Neutrophil (primary cell): ENCODE results near the gene MINDY2.

ENCODE experiments used
- H3K27ac ChIP-seq: fragments of 200-600 bp; sonication (generic); 2 replicates; pipeline ENCODE4 v1.5.1; 2016; ENCODE audit warnings: mild to moderate bottlenecking, moderate library complexity
- H3K27me3 ChIP-seq: fragments of 200-600 bp; sonication (generic); 2 replicates; pipeline ENCODE4 v1.6.0; 2016; ENCODE audit warnings: mild to moderate bottlenecking
- H3K36me3 ChIP-seq: fragments of 200-600 bp; sonication (generic); 2 replicates; pipeline ENCODE4 v1.5.1; 2017
- H3K4me1 ChIP-seq, 2 experiments: fragments of 200-600 bp in 1 of 2; sonication (generic) in 1 of 2; 1 replicate in 1 of 2; 2 replicates in 1 of 2; pipeline versions ENCODE4 v1.5.1 to v1.6.1; 2013 to 2016; ENCODE audit warnings: low read depth in 1 of 2, low read length in 1 of 2, mild to moderate bottlenecking in 1 of 2, moderate library complexity in 1 of 2; ENCODE audit not compliant: control insufficient read depth in 1 of 2, insufficient read depth in 1 of 2
- H3K4me3 ChIP-seq, 2 experiments: fragments of 200-600 bp in 1 of 2; sonication (generic) in 1 of 2; 1 replicate in 1 of 2; 2 replicates in 1 of 2; pipeline ENCODE4 v1.5.1; 2013 to 2016; ENCODE audit warnings: low read depth in 1 of 2, low read length in 1 of 2, mild to moderate bottlenecking in 1 of 2, moderate library complexity in 1 of 2
- H3K9me3 ChIP-seq: fragments of 200-600 bp; sonication (generic); 2 replicates; pipeline ENCODE4 v1.5.1; 2016
- TF ChIP-seq, protein P1 (sequence below): fragments of 200-600 bp; sonication (generic); IDR thresholded peaks from 2 replicates; pipeline ENCODE4 v1.5.1; 2016; ENCODE audit warnings: antibody characterized with exemption

The MINDY2 gene

DNA sequence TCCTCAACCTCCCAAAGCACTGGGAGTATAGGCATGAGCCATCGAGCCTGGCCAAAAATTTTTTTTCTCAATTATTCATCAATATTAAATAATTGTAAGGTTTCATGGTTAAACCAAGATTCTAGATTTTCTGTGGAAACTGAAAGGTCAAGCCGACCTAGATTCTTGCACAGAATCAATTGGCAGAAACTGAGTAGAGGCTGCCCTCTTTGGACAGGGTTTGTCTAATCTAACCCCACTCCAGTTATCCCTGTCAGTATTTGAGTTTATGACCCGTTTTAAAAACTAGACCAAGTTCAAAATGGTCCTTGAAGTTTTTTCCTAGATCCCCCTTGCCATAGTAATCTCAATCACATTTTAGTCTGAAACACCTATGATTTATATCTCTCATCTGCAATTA lies 13.0 kb upstream of the MINDY2 start:
- TF ChIP-seq, protein P1, sequence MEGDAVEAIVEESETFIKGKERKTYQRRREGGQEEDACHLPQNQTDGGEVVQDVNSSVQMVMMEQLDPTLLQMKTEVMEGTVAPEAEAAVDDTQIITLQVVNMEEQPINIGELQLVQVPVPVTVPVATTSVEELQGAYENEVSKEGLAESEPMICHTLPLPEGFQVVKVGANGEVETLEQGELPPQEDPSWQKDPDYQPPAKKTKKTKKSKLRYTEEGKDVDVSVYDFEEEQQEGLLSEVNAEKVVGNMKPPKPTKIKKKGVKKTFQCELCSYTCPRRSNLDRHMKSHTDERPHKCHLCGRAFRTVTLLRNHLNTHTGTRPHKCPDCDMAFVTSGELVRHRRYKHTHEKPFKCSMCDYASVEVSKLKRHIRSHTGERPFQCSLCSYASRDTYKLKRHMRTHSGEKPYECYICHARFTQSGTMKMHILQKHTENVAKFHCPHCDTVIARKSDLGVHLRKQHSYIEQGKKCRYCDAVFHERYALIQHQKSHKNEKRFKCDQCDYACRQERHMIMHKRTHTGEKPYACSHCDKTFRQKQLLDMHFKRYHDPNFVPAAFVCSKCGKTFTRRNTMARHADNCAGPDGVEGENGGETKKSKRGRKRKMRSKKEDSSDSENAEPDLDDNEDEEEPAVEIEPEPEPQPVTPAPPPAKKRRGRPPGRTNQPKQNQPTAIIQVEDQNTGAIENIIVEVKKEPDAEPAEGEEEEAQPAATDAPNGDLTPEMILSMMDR = no peak

DNA sequence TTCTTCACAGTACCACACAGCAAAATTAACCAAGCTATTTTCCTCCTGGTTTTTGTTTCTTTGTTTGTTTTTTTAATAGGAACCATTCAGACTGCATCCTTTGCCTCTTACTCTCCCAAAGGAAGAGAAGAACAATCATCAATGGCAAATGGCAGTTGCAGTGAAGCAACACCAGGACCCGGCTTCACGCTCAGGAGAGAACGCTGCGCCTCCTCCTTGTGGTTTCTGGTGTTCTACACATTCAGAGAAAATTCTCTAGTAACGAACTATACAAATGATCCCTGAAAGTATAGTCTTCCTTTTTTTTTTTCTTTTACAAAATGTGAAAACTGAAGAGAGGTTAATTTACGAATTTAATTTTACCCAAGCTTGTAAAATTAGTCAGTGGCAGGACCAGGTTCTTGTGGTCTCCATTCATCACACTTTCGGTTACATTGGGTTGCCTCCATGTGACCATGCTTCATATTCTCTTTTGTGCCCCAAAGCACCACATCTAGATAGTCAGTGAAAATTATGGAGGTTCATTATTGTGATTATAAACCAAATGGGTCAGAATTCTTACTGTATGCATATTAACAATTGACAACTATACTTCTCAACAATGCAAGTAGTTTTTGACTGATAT lies 10.6 kb upstream of the MINDY2 start:
- Histone ChIP-seq H3K9me3 (no peaks in the 10 kb centered on the region), H3K4me3 (no peak overlapping the region), H3K4me1 (no peaks in the 10 kb centered on the region), H3K27ac (no peak overlapping the region), H3K27me3 (no peaks in the 10 kb centered on the region), H3K36me3 (no peaks in the 10 kb centered on the region)
- TF ChIP-seq, protein P1 = no peak

More for the DNA sequence above, 13.0 kb upstream of the MINDY2 start:
- H3K27ac ChIP-seq = no peak overlapping the region
- H3K27me3 ChIP-seq = no peaks in the 10 kb centered on the region
- H3K36me3 ChIP-seq = no peaks in the 10 kb centered on the region
- no peaks in the 10 kb centered on the region for H3K9me3 ChIP-seq
- H3K4me3 ChIP-seq = no peak overlapping the region
- no peaks in the 10 kb centered on the region for H3K4me1 ChIP-seq

DNA sequence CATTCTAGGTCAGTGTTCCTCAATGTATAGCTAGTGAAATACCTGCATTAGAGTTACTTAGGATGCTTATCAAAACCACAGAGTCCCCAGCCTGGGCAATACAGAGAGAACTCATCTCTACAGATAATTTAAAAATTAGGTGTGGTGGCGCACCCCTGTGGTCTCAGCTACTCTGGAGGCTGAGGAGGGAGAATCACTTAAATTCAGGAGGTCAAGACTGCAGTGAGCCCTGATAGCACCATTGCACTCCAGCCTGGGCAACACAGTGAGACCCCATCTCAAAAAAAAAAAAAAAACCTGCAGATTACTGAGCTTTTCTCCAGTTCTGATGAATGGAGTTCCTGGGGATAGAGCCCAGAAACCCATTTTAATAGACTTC lies 10.1 kb upstream of the MINDY2 start:
- no peaks in the 10 kb centered on the region for H3K4me1 ChIP-seq
- H3K27ac ChIP-seq = no peak overlapping the region
- H3K36me3 ChIP-seq = no peaks in the 10 kb centered on the region
- no peaks in the 10 kb centered on the region for H3K27me3 ChIP-seq
- H3K9me3 ChIP-seq = no peaks in the 10 kb centered on the region
- TF ChIP-seq, protein P1 = no peak
- H3K4me3 ChIP-seq = no peak overlapping the region

DNA sequence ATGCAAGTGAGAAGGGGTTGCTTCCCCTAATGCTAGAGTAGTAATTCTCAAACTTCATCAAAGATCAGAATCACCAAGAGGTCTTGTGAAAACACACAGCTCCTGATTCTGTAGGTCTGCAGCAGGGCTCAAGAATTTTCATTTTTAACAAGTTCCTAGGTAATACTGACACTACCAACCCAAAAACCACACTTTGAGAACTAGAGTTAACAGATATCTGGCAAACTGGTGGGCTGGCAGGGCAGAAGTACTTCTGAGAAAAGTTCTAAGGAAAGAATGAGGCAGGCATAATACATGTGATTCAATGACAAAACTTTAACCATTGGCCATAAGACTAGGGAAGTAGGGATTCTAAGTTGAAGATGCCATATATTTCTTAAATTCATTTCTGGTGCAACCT lies 8.8 kb upstream of the MINDY2 start:
- H3K27me3 ChIP-seq = no peaks in the 10 kb centered on the region
- no peak overlapping the region for H3K4me3 ChIP-seq
- no peaks in the 10 kb centered on the region for H3K36me3 ChIP-seq
- no peak overlapping the region for H3K27ac ChIP-seq
- H3K9me3 ChIP-seq = no peaks in the 10 kb centered on the region
- TF ChIP-seq, protein P1 = no peak
- no peaks in the 10 kb centered on the region for H3K4me1 ChIP-seq

DNA sequence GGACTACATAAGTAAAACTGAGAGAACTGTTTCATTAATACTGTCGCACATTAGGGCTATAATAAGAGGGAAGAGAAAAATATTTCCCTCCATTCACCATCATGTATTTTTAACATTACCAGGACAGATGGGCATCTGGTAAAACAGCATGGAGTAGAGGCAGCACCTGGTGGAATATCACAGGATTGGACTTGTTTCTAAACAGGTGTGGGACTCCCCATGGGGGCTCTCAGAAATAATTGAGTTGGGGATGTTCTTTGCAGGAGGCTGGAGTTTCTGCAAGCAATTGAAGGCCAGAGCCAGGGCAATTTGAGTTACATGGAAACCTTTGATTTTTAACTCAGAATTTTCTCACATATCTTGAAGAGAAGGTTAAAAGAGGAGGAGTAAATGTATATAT lies 8.4 kb upstream of the MINDY2 start:
- H3K4me3 ChIP-seq = no peak overlapping the region
- H3K27me3 ChIP-seq = no peaks in the 10 kb centered on the region
- no peaks in the 10 kb centered on the region for H3K4me1 ChIP-seq
- no peaks in the 10 kb centered on the region for H3K9me3 ChIP-seq
- TF ChIP-seq, protein P1 = no peak
- no peak overlapping the region for H3K27ac ChIP-seq
- no peaks in the 10 kb centered on the region for H3K36me3 ChIP-seq

DNA sequence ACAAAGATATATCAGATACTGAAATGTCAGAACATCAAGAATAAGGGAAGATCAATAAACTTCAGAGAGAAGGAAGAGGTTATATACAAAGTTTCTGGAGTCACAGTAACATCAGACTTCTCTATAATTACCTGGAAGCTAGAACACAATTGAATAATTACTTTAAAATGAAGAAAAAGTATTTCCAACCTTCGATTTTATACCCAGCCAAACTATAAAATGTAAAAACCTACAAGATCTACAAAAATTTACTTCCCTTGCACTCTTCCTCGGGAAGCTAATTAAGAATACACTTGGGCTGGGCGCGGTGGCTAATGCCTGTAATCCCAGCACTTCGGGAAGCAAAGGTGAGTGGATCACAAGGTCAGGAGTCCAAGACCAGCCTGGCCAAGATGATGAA lies 6.6 kb upstream of the MINDY2 start:
- H3K36me3 ChIP-seq = no peaks in the 10 kb centered on the region
- no peak overlapping the region for H3K4me3 ChIP-seq
- TF ChIP-seq, protein P1 = no peak
- H3K4me1 ChIP-seq = no peaks in the 10 kb centered on the region
- no peaks in the 10 kb centered on the region for H3K9me3 ChIP-seq
- H3K27me3 ChIP-seq = no peaks in the 10 kb centered on the region
- H3K27ac ChIP-seq = no peak overlapping the region
